ENCODE results near the gene LRRC25.

GRCh38 chr19:18364826-18365528 is 32.4 kb downstream of the LRRC25 start:
- no peak for TF ChIP-seq CTCF (IDR thresholded peaks at IDR 0.05)
- TF ChIP-seq POLR2A (IDR thresholded peaks at IDR 0.05) = no peak
- TF ChIP-seq POLR2AphosphoS5 (IDR thresholded peaks at IDR 0.05) = peak in 2 of 3 donors; percentile 41 to 61

Measured in breast epithelium (tissue), 3 donors.